ENCODE measurements around the gene SGK2. TPM values are rescaled to one million over a fixed set of nuclear protein-coding genes. Genes with fewer than 3 reads are reported as not detected.

The SGK2 gene
- total and polyA plus RNA-seq, 2 of the 13 experiments (the other 11 are each of a cell fraction or from before 2014, with no cell fraction given), result 6.2 to 29.4 TPM

DNA sequence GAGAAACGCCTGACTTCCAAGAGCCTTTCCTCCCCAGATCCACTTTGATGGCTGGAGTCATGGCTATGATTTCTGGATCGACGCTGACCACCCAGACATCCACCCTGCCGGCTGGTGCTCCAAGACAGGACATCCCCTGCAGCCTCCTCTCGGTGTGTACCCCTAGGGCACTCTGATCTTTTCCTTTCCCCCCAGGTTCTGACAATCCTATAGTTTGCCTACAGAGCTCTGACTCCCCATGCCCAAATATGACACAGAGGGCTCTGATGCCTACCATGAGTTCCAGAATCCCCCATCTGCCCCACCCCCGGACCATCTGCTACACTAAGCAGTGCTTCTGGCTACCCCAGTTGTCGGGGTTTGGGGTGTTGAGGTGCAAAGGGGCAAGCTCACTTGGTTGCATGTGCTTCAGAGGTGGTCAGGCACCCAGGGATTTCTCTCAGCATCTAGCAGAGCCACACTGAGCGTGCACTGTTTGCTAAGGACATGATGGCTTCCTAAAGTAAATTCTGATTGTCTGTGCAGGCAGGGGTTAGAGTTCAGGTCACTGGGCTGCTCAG lies 24.0 kb upstream of the SGK2 start (continued):
- TF ChIP-seq ZNF292 (CRISPR knock-in tag; IDR thresholded peaks at IDR 0.05; ENCODE audit: borderline replicate concordance, low read depth) (peak; percentile 23; the same call in 1 of the 2 replicates), HNF4A (CRISPR knock-in tag; IDR thresholded peaks at IDR 0.05) (peak; percentile 39; the same call in 1 of the 2 replicates), RXRA (CRISPR knock-in tag; IDR thresholded peaks at IDR 0.05) (peak; percentile 7; the same call in 1 of the 2 replicates), ZNF572 (CRISPR knock-in tag; IDR thresholded peaks at IDR 0.05) (peak; percentile 81; the same call in 1 of the 2 replicates), BCL6 (CRISPR knock-in tag; IDR thresholded peaks at IDR 0.05) (no peak), SETDB1 (CRISPR knock-in tag; IDR thresholded peaks at IDR 0.05; ENCODE audit: borderline replicate concordance) (no peak), BHLHE40 (IDR thresholded peaks at IDR 0.05; ENCODE audit: low read length) (no peak), SMAD1 (CRISPR knock-in tag; IDR thresholded peaks at IDR 0.05; ENCODE audit: borderline replicate concordance, low read depth) (no peak), SIN3B (IDR thresholded peaks at IDR 0.05; ENCODE audit: low read length) (no peak), ZNF563 (CRISPR knock-in tag; IDR thresholded peaks at IDR 0.05) (no peak), ZBTB34 (CRISPR knock-in tag; IDR thresholded peaks at IDR 0.05) (no peak), CENPT (CRISPR knock-in tag; IDR thresholded peaks at IDR 0.05; ENCODE audit: low read depth) (no peak), HHEX (CRISPR knock-in tag; IDR thresholded peaks at IDR 0.05) (no peak), ZSCAN20 (CRISPR knock-in tag; IDR thresholded peaks at IDR 0.05; ENCODE audit: borderline replicate concordance) (no peak), FOXA3 (CRISPR knock-in tag; IDR thresholded peaks at IDR 0.05) (0 out of 2 replicates have a peak, but pooled peaks have one; percentile 8), SRSF4 (IDR thresholded peaks at IDR 0.05; ENCODE audit: low read depth, low read length, poor library complexity, severe bottlenecking) (no peak), HOXA3 (CRISPR knock-in tag; IDR thresholded peaks at IDR 0.05) (peak; percentile 50; the same call in 1 of the 2 replicates), ZNF567 (CRISPR knock-in tag; IDR thresholded peaks at IDR 0.05; ENCODE audit: borderline replicate concordance) (0 out of 2 replicates have a peak, but pooled peaks have one; percentile 34)
- TF ChIP-seq, protein P1, sequence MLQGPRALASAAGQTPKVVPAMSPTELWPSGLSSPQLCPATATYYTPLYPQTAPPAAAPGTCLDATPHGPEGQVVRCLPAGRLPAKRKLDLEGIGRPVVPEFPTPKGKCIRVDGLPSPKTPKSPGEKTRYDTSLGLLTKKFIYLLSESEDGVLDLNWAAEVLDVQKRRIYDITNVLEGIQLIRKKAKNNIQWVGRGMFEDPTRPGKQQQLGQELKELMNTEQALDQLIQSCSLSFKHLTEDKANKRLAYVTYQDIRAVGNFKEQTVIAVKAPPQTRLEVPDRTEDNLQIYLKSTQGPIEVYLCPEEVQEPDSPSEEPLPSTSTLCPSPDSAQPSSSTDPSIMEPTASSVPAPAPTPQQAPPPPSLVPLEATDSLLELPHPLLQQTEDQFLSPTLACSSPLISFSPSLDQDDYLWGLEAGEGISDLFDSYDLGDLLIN (CRISPR knock-in tag; IDR thresholded peaks at IDR 0.05; ENCODE audit: borderline replicate concordance), result 0 out of 2 replicates have a peak, but pooled peaks have one; percentile 26
- TF ChIP-seq, protein P2, sequence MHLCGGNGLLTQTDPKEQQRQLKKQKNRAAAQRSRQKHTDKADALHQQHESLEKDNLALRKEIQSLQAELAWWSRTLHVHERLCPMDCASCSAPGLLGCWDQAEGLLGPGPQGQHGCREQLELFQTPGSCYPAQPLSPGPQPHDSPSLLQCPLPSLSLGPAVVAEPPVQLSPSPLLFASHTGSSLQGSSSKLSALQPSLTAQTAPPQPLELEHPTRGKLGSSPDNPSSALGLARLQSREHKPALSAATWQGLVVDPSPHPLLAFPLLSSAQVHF (CRISPR knock-in tag; IDR thresholded peaks at IDR 0.05), result no peak

All from HepG2 (cell line).